ENCODE measurements around the gene LYZL1. TPM values are rescaled to one million over a fixed set of nuclear protein-coding genes. Genes with fewer than 3 reads are reported as not detected.

LYZL1 gene
- total RNA-seq, 1 donor from 2014 or later = not detected

- Mint-ChIP-seq H3K36me3 (no peaks in the 10 kb centered on the region), H3K27me3 (peaks cover 6% of the 10 kb centered on the region), H3K4me3 (no peak overlapping the region), H3K27ac (no peak overlapping the region), H3K9me3 (no peaks in the 10 kb centered on the region), H3K4me1 (ENCODE audit: unreplicated experiment) (peaks cover 49% of the 10 kb centered on the region)
- DNase-seq (ENCODE audit: extremely low spot score, unreplicated experiment) = no peak
- TF ChIP-seq CTCF (conservative IDR thresholded peaks at IDR 0.05) = no peak
Measured at GRCh38 chr10:29256586-29256985, 32.3 kb upstream of the LYZL1 start.

GRCh38 chr10:29257106-29257783 lies 31.6 kb upstream of the LYZL1 start:
- Mint-ChIP-seq H3K9me3 (no peaks in the 10 kb centered on the region), H3K4me1 (ENCODE audit: unreplicated experiment) (peaks cover 49% of the 10 kb centered on the region), H3K36me3 (no peaks in the 10 kb centered on the region), H3K27me3 (peaks cover 6% of the 10 kb centered on the region), H3K27ac (no peak overlapping the region), H3K4me3 (no peak overlapping the region)
- no peak for DNase-seq (ENCODE audit: extremely low spot score, unreplicated experiment)
- TF ChIP-seq CTCF (conservative IDR thresholded peaks at IDR 0.05) = no peak

- Mint-ChIP-seq H3K36me3 (no peaks in the 10 kb centered on the region), H3K4me1 (ENCODE audit: unreplicated experiment) (peaks cover 46% of the 10 kb centered on the region), H3K9me3 (no peaks in the 10 kb centered on the region), H3K4me3 (no peak overlapping the region), H3K27me3 (peaks cover 6% of the 10 kb centered on the region), H3K27ac (no peak overlapping the region)
- DNase-seq (ENCODE audit: extremely low spot score, unreplicated experiment) = no peak
- TF ChIP-seq CTCF (conservative IDR thresholded peaks at IDR 0.05) = no peak
Measured at GRCh38 chr10:29257784-29258135, 31.1 kb upstream of the LYZL1 start.

- Mint-ChIP-seq H3K27ac (no peak overlapping the region), H3K27me3 (peaks cover 6% of the 10 kb centered on the region), H3K4me1 (ENCODE audit: unreplicated experiment) (peaks cover 30% of the 10 kb centered on the region), H3K36me3 (no peaks in the 10 kb centered on the region), H3K9me3 (no peaks in the 10 kb centered on the region), H3K4me3 (no peak overlapping the region)
- no peak for DNase-seq (ENCODE audit: extremely low spot score, unreplicated experiment)
- no peak for TF ChIP-seq CTCF (conservative IDR thresholded peaks at IDR 0.05)
Measured at GRCh38 chr10:29259498-29259897, 29.4 kb upstream of the LYZL1 start.

GRCh38 chr10:29263506-29263905 lies 25.4 kb upstream of the LYZL1 start:
- H3K4me1 Mint-ChIP-seq (ENCODE audit: unreplicated experiment) = peaks cover 8% of the 10 kb centered on the region
- H3K36me3 Mint-ChIP-seq = no peaks in the 10 kb centered on the region
- no peak overlapping the region for H3K4me3 Mint-ChIP-seq
- no peak overlapping the region for H3K27ac Mint-ChIP-seq
- no peak for TF ChIP-seq CTCF (conservative IDR thresholded peaks at IDR 0.05)
- H3K9me3 Mint-ChIP-seq = no peaks in the 10 kb centered on the region
- H3K27me3 Mint-ChIP-seq = no peaks in the 10 kb centered on the region
- DNase-seq (ENCODE audit: extremely low spot score, unreplicated experiment) = no peak

Data from type B pancreatic cell (in vitro differentiated cells).